ENCODE data around the gene ETNK1. TPM values are rescaled to one million over a fixed set of nuclear protein-coding genes. Genes with fewer than 3 reads are reported as not detected.

Gene ETNK1
- polyA plus RNA-seq, 3 donors, result 13.7 to 17.3 (median 16.5) TPM

- H3K27me3 Mint-ChIP-seq (ENCODE audit: low read depth in 3 of 3), result peaks cover 0 to 3% (median 0%) of the 10 kb centered on the region in 3 donors
- no peaks in the 10 kb centered on the region for H3K9me3 Mint-ChIP-seq
- H4K20me1 ChIP-seq (ENCODE audit: insufficient read depth, low read length), result peaks cover 9% of the 10 kb centered on the region
- peaks cover 13% of the 10 kb centered on the region for H3K4me1 Mint-ChIP-seq
- DNase-seq, result peak in 1 of 3 donors; percentile 8
- peaks cover 22% of the 10 kb centered on the region for H3K79me2 ChIP-seq (ENCODE audit: insufficient read depth, low read length)
- intact Hi-C loops (cut with micrococcal nuclease), result no loop called here
- no peak overlapping the region for H3K9ac ChIP-seq (ENCODE audit: insufficient read depth, low read length, poor library complexity, severe bottlenecking)
- H3K4me2 ChIP-seq (replicated peaks; ENCODE audit: extremely low read depth, low read length, poor library complexity, severe bottlenecking), result no peak overlapping the region
- 100% methylated on average over 1 of the region's 2 CpGs for WGBS (ENCODE audit: insufficient coverage)
- peaks cover 17 to 40% of the 10 kb centered on the region in 2 donors for H3K36me3 Mint-ChIP-seq
- no peak overlapping the region for H2AFZ ChIP-seq (ENCODE audit: insufficient read depth, low read depth, low read length, poor library complexity, severe bottlenecking)
- TF ChIP-seq, protein P1, sequence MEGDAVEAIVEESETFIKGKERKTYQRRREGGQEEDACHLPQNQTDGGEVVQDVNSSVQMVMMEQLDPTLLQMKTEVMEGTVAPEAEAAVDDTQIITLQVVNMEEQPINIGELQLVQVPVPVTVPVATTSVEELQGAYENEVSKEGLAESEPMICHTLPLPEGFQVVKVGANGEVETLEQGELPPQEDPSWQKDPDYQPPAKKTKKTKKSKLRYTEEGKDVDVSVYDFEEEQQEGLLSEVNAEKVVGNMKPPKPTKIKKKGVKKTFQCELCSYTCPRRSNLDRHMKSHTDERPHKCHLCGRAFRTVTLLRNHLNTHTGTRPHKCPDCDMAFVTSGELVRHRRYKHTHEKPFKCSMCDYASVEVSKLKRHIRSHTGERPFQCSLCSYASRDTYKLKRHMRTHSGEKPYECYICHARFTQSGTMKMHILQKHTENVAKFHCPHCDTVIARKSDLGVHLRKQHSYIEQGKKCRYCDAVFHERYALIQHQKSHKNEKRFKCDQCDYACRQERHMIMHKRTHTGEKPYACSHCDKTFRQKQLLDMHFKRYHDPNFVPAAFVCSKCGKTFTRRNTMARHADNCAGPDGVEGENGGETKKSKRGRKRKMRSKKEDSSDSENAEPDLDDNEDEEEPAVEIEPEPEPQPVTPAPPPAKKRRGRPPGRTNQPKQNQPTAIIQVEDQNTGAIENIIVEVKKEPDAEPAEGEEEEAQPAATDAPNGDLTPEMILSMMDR (IDR thresholded peaks at IDR 0.05), result no peak
- no peak overlapping the region for H3K4me3 Mint-ChIP-seq
- H3K36me3 ChIP-seq (replicated peaks in 1 of 2; ENCODE audit: control insufficient read depth in 1 of 2, insufficient read depth in 2 of 2, low read length in 2 of 2), result peaks cover 15 to 39% of the 10 kb centered on the region in 2 donors
- H3K27ac Mint-ChIP-seq, result peak overlapping the region in 4 of 7 donors; percentile 0 to 41 (median 20)
- H3K4me3 ChIP-seq (replicated peaks in 1 of 3; ENCODE audit: low read depth in 2 of 3, low read length in 3 of 3), result no peak overlapping the region
- H3K9me3 ChIP-seq (replicated peaks in 1 of 2; ENCODE audit: control insufficient read depth in 1 of 2, insufficient read depth in 1 of 2, low read length in 2 of 2), result no peaks in the 10 kb centered on the region
- H3K27me3 ChIP-seq (ENCODE audit: control insufficient read depth in 2 of 2, insufficient read depth in 2 of 2, low read length in 2 of 2), result no peaks in the 10 kb centered on the region
- peak overlapping the region in 1 of 2 donors; percentile 16 for H3K27ac ChIP-seq (ENCODE audit: low read depth in 1 of 2, low read length in 2 of 2)
- H3K4me1 ChIP-seq (ENCODE audit: control insufficient read depth in 1 of 2, insufficient read depth in 2 of 2, low read length in 2 of 2), result peaks cover 6 to 9% of the 10 kb centered on the region in 2 donors
These were observed 33.2 kb downstream of the ETNK1 start for GRCh38 chr12:22658214-22658613.

GRCh38 chr12:22662356-22662755 lies 37.4 kb downstream of the ETNK1 start:
- Histone ChIP-seq H3K27ac (ENCODE audit: low read depth in 1 of 2, low read length in 2 of 2) (no peak overlapping the region), H3K4me1 (ENCODE audit: control insufficient read depth in 1 of 2, insufficient read depth in 2 of 2, low read length in 2 of 2) (no peaks in the 10 kb centered on the region), H4K20me1 (ENCODE audit: insufficient read depth, low read length) (peaks cover 6% of the 10 kb centered on the region), H3K9ac (ENCODE audit: insufficient read depth, low read length, poor library complexity, severe bottlenecking) (no peak overlapping the region), H3K27me3 (ENCODE audit: control insufficient read depth in 2 of 2, insufficient read depth in 2 of 2, low read length in 2 of 2) (no peaks in the 10 kb centered on the region), H3K36me3 (replicated peaks in 1 of 2; ENCODE audit: control insufficient read depth in 1 of 2, insufficient read depth in 2 of 2, low read length in 2 of 2) (peaks cover 29 to 59% of the 10 kb centered on the region in 2 donors), H3K79me2 (ENCODE audit: insufficient read depth, low read length) (no peaks in the 10 kb centered on the region), H2AFZ (ENCODE audit: insufficient read depth, low read depth, low read length, poor library complexity, severe bottlenecking) (no peak overlapping the region), H3K4me2 (replicated peaks; ENCODE audit: extremely low read depth, low read length, poor library complexity, severe bottlenecking) (no peak overlapping the region), H3K9me3 (replicated peaks in 1 of 2; ENCODE audit: control insufficient read depth in 1 of 2, insufficient read depth in 1 of 2, low read length in 2 of 2) (no peaks in the 10 kb centered on the region), H3K4me3 (replicated peaks in 1 of 3; ENCODE audit: low read depth in 2 of 3, low read length in 3 of 3) (no peak overlapping the region)
- WGBS (ENCODE audit: insufficient coverage), result no CpG with 5 or more reads among the region's 1 CpG
- TF ChIP-seq, protein P1 (IDR thresholded peaks at IDR 0.05), result no peak
- no peaks in the 10 kb centered on the region for H3K9me3 Mint-ChIP-seq
- no peak for DNase-seq
- no peaks in the 10 kb centered on the region for H3K4me1 Mint-ChIP-seq
- H3K27me3 Mint-ChIP-seq (ENCODE audit: low read depth in 3 of 3), result peaks cover 0 to 3% (median 0%) of the 10 kb centered on the region in 3 donors
- H3K27ac Mint-ChIP-seq, result peak overlapping the region in 2 of 7 donors; percentile 35 to 54
- no peak overlapping the region for H3K4me3 Mint-ChIP-seq
- peaks cover 27 to 49% of the 10 kb centered on the region in 2 donors for H3K36me3 Mint-ChIP-seq
- intact Hi-C loops (cut with micrococcal nuclease), result no loop called here

Data from CD14-positive monocyte (primary cell).